AG09319 (cell line): Measurements from ENCODE around the gene ABCD4.

ENCODE experiments used
- DNase-seq: peaks from one replicate; pipeline ENCODE4 v3.0.0-alpha.2; 2010; ENCODE audit warnings: low read depth; ENCODE audit errors: extremely low read depth
- TF ChIP-seq, protein P1 (sequence below): IDR thresholded peaks from 2 replicates; pipeline ENCODE4 v1.5.1; 2011; ENCODE audit warnings: low read depth, mild to moderate bottlenecking, inconsistent platforms, low read length, moderate library complexity

Gene ABCD4

GRCh38 chr14:74267588-74267987 lies 35.1 kb downstream of the ABCD4 start:
- no peak for DNase-seq
- TF ChIP-seq, protein P1, sequence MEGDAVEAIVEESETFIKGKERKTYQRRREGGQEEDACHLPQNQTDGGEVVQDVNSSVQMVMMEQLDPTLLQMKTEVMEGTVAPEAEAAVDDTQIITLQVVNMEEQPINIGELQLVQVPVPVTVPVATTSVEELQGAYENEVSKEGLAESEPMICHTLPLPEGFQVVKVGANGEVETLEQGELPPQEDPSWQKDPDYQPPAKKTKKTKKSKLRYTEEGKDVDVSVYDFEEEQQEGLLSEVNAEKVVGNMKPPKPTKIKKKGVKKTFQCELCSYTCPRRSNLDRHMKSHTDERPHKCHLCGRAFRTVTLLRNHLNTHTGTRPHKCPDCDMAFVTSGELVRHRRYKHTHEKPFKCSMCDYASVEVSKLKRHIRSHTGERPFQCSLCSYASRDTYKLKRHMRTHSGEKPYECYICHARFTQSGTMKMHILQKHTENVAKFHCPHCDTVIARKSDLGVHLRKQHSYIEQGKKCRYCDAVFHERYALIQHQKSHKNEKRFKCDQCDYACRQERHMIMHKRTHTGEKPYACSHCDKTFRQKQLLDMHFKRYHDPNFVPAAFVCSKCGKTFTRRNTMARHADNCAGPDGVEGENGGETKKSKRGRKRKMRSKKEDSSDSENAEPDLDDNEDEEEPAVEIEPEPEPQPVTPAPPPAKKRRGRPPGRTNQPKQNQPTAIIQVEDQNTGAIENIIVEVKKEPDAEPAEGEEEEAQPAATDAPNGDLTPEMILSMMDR: no peak

- DNase-seq: no peak
- TF ChIP-seq, protein P1: no peak
Measured at GRCh38 chr14:74265301-74265965, 37.3 kb downstream of the ABCD4 start.

- no peak for DNase-seq
- TF ChIP-seq, protein P1: no peak
Measured at GRCh38 chr14:74263921-74264320, 38.8 kb downstream of the ABCD4 start.

DNA sequence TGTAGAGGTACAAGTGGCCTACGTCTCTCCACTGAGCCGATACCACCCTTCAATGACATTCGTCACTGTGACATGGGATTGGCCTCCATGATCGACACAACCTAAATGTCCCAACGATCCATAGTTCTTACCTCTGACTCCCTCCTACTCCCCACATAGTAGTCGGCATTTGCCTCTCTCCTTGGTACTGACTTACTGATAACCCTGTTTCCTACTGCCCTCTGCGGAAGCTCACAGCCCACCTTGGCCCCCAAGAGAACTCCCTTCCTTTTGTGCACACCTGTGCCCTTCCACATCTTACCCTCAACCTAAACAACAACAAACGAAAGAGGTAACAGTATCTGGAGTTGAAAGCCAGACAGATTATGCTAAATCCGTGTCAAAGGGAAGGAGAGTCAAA lies 39.6 kb downstream of the ABCD4 start:
- TF ChIP-seq, protein P1: no peak
- DNase-seq: no peak

DNA sequence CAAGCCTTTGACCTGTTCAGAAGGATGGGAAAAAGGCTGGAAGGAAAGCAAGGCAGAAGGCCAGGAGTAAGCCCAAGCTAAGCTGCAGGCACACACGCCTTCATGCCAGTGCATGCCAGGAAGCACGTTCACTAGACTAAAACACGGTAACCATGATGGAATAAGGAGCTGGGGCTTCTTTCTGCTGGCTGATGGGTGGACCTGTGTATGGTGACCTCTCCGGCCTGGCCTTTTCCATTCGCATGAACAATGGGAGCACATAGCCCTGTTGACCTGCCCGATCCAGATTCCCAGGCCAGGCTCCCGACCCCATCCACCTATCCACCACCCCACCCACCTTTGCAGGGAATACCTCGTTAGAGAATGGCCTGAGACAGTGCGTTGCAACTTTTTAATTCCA lies 40.7 kb downstream of the ABCD4 start:
- TF ChIP-seq, protein P1: no peak
- no peak for DNase-seq

DNA sequence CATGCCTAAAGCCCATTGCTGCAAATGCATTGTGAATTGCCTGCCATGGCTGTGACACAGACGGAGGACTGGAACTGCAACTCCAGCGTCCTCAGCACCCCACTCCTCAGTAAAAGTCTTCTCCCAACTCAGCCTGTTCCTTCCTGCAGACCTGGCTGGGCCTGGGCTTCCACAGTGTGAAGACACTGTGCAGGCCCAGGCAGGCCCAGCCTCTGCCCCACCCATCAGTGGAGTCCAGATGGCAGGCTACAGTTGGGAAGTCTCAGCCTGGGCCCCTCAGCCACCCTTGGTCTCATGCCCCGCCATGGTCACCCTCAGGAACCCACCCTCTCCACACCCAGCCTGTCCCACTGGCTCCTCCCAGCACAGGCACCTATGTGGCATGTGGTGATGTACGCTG lies 41.4 kb downstream of the ABCD4 start:
- DNase-seq: no peak
- TF ChIP-seq, protein P1: no peak

DNA sequence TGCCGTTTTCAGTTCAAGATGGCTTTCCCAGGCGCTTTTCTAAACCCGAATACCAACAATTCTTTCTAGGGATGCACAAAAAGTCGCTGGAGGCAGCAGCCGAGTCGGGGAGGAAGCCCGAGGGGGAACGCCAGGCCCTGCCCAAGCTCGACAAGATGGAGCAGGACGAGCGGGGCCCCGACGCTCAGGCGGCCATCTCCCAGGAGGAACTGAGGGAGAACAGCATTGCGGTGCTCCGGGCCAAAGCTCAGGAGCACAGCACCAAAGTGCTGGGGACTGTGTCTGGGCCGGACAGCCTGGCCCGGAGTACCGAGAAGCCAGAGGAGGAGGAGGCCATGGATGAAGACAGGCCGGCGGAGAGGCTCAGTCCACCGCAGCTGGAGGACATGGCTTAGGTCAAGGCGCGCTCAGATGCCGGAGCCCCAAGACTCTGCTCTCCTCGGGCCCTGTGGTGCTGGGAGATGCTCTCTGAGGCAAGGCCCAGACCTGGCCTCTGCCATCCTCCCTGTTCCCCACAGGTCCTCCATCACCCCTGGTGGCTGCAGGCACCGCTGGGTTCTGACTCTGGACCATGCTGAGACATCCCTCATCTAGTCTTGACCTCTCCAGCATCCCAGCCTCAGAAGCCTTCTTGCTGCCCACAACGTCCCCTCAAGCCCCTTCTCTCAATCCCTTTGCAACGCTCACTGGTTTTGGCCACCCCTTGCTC lies 42.1 kb downstream of the ABCD4 start:
- TF ChIP-seq, protein P1: no peak

More for the DNA sequence above, 42.1 kb downstream of the ABCD4 start:
- DNase-seq: no peak
